H9 (cell line): ENCODE data around the gene ZDHHC24. TPM values are rescaled to one million over a fixed set of nuclear protein-coding genes. Genes with fewer than 3 reads are reported as not detected.

ENCODE experiments used
- DNase-seq: peaks from one replicate; pipeline ENCODE4 v3.0.0-alpha.2; 2017
- H2AFZ ChIP-seq: one replicate; pipeline ENCODE4 v1.6.1; 2013; ENCODE audit warnings: mild to moderate bottlenecking, low read length, control low read depth, moderate library complexity
- H2AK5ac ChIP-seq: 2 replicates; pipeline ENCODE4 v1.6.1; 2013; ENCODE audit warnings: low read length, control low read depth, mixed read lengths; ENCODE audit not compliant: insufficient read length
- H2BK120ac ChIP-seq: one replicate; pipeline ENCODE4 v1.6.1; 2013; ENCODE audit warnings: low read depth, mild to moderate bottlenecking, low read length, control low read depth, inconsistent platforms; ENCODE audit not compliant: poor library complexity, severe bottlenecking
- H2BK12ac ChIP-seq: 2 replicates; pipeline ENCODE4 v1.6.1; 2013; ENCODE audit warnings: low read length, control low read depth, mixed read lengths, low read depth; ENCODE audit not compliant: insufficient read length
- H2BK15ac ChIP-seq: 2 replicates; pipeline ENCODE4 v1.6.1; 2013; ENCODE audit warnings: low read depth, low read length, control low read depth
- H2BK20ac ChIP-seq: one replicate; pipeline ENCODE4 v1.6.1; 2013; ENCODE audit warnings: low read depth, mild to moderate bottlenecking, low read length, control low read depth, inconsistent platforms; ENCODE audit not compliant: poor library complexity, severe bottlenecking
- H2BK5ac ChIP-seq: 2 replicates; pipeline ENCODE4 v1.6.1; 2013; ENCODE audit warnings: low read length, control low read depth, mixed read lengths; ENCODE audit not compliant: insufficient read length
- H3K14ac ChIP-seq: 2 replicates; pipeline ENCODE4 v1.6.1; 2013; ENCODE audit warnings: low read length, control low read depth; ENCODE audit not compliant: insufficient read depth
- H3K18ac ChIP-seq: 2 replicates; pipeline ENCODE4 v1.6.1; 2013; ENCODE audit warnings: low read depth, mild to moderate bottlenecking, mixed read lengths, low read length, control low read depth; ENCODE audit not compliant: insufficient read length
- H3K23ac ChIP-seq: 2 replicates; pipeline ENCODE4 v1.6.1; 2013; ENCODE audit warnings: low read length, control low read depth, mixed read lengths, low read depth; ENCODE audit not compliant: insufficient read length
- H3K23me2 ChIP-seq: 2 replicates; pipeline ENCODE4 v1.6.1; 2013; ENCODE audit warnings: low read depth, mild to moderate bottlenecking, mixed read lengths, low read length, control low read depth; ENCODE audit not compliant: insufficient read length, poor library complexity, severe bottlenecking
- H3K27ac ChIP-seq: 2 replicates; pipeline ENCODE4 v1.5.1; 2013; ENCODE audit warnings: low read length, control low read depth, mixed read lengths, low read depth; ENCODE audit not compliant: insufficient read length
- H3K27me3 ChIP-seq: 2 replicates; pipeline ENCODE4 v1.6.1; 2013; ENCODE audit warnings: low read length, control low read depth, inconsistent platforms; ENCODE audit not compliant: insufficient read depth
- H3K4ac ChIP-seq: 2 replicates; pipeline ENCODE4 v1.6.1; 2013; ENCODE audit warnings: low read depth, mild to moderate bottlenecking, control low read depth, inconsistent platforms, low read length, moderate library complexity
- H3K4me1 ChIP-seq: 2 replicates; pipeline ENCODE4 v1.6.1; 2013; ENCODE audit warnings: low read length, control low read depth, inconsistent platforms; ENCODE audit not compliant: insufficient read depth
- H3K4me2 ChIP-seq: 2 replicates; pipeline ENCODE4 v1.6.1; 2013; ENCODE audit warnings: low read length, control low read depth, mixed read lengths; ENCODE audit not compliant: insufficient read length, insufficient read depth
- H3K56ac ChIP-seq: 2 replicates; pipeline ENCODE4 v1.6.1; 2013; ENCODE audit warnings: low read depth, mild to moderate bottlenecking, mixed read lengths, low read length, control low read depth; ENCODE audit not compliant: insufficient read length
- H3K79me1 ChIP-seq: 2 replicates; pipeline ENCODE4 v1.6.1; 2013; ENCODE audit warnings: low read depth, mild to moderate bottlenecking, moderate library complexity, low read length, control low read depth, inconsistent platforms; ENCODE audit not compliant: insufficient read depth, poor library complexity, severe bottlenecking
- H3K79me2 ChIP-seq: 2 replicates; pipeline ENCODE4 v1.6.1; 2013; ENCODE audit warnings: low read length, control low read depth, inconsistent platforms; ENCODE audit not compliant: insufficient read depth
- H3K9ac ChIP-seq: 2 replicates; pipeline ENCODE4 v1.6.1; 2013; ENCODE audit warnings: low read length, control low read depth, mixed read lengths; ENCODE audit not compliant: insufficient read length; ENCODE audit errors: extremely low read depth
- H3K9me3 ChIP-seq: one replicate; pipeline ENCODE4 v1.6.1; 2013; ENCODE audit warnings: low read depth, low read length, inconsistent platforms; ENCODE audit not compliant: control insufficient read depth
- H3T11ph ChIP-seq: one replicate; pipeline ENCODE4 v1.6.1; 2013; ENCODE audit warnings: mild to moderate bottlenecking, low read length, control low read depth, inconsistent platforms
- H4K20me1 ChIP-seq: one replicate; pipeline ENCODE4 v1.6.1; 2013; ENCODE audit not compliant: control insufficient read depth, insufficient read length, insufficient read depth
- H4K5ac ChIP-seq: 2 replicates; pipeline ENCODE4 v1.6.1; 2013; ENCODE audit warnings: low read depth, mild to moderate bottlenecking, mixed read lengths, low read length, control low read depth; ENCODE audit not compliant: insufficient read length
- H4K8ac ChIP-seq: replicated peaks from 2 replicates; pipeline ENCODE4 v1.6.1; 2013; ENCODE audit warnings: low read length, control low read depth, mixed read lengths, low read depth; ENCODE audit not compliant: insufficient read length
- H4K91ac ChIP-seq: 2 replicates; pipeline ENCODE4 v1.6.1; 2013; ENCODE audit warnings: low read depth, mild to moderate bottlenecking, moderate library complexity, mixed read lengths, low read length, control low read depth; ENCODE audit not compliant: insufficient read length
- H3K27ac Mint-ChIP-seq, 3 experiments: 2 replicates in 2 of 3; 3 replicates in 1 of 3; pipeline ENCODE4 v1.8.0; 2020 to 2021; ENCODE audit warnings: mixed read lengths in 3 of 3, mild to moderate bottlenecking in 1 of 3, moderate library complexity in 1 of 3
- H3K27me3 Mint-ChIP-seq: 2 replicates; pipeline ENCODE4 v1.8.0; 2021; ENCODE audit warnings: low read depth, mild to moderate bottlenecking, moderate library complexity, mixed read lengths
- H3K36me3 Mint-ChIP-seq, 3 experiments: 2 replicates in 2 of 3; 3 replicates in 1 of 3; pipeline ENCODE4 v1.8.0; 2020 to 2021; ENCODE audit warnings: low read depth in 3 of 3, mixed read lengths in 3 of 3; ENCODE audit not compliant: insufficient read depth in 1 of 3
- H3K4me1 Mint-ChIP-seq, 2 experiments: 2 replicates each; pipeline ENCODE4 v1.8.0; 2020; ENCODE audit warnings: mixed read lengths in 2 of 2
- H3K4me3 Mint-ChIP-seq, 2 experiments: 2 replicates in 1 of 2; 3 replicates in 1 of 2; pipeline ENCODE4 v1.8.0; 2020 to 2021; ENCODE audit warnings: mild to moderate bottlenecking in 2 of 2, mixed read lengths in 2 of 2, moderate library complexity in 1 of 2
- H3K9me3 Mint-ChIP-seq, 2 experiments: 2 replicates in 1 of 2; 3 replicates in 1 of 2; pipeline ENCODE4 v1.8.0; 2020; ENCODE audit warnings: mild to moderate bottlenecking in 2 of 2, mixed read lengths in 2 of 2, moderate library complexity in 1 of 2
- WGBS: extraction: QIAGEN DNeasy Blood & Tissue Kit; methylation state at CpG from one replicate; pipeline ENCODE4 v1.1.7; 2013; ENCODE audit warnings: missing lambda C conversion rate, low lambda C conversion rate, mixed read lengths; ENCODE audit not compliant: insufficient read length; ENCODE audit errors: extremely low coverage; 5-methylcytosine and 5-hydroxymethylcytosine counted together
- total RNA-seq: library from RNA; stranded (reverse); gene quantifications from 2 replicates; pipeline ENCODE4 v1.2.1, GENCODE V29; 2021
- TF ChIP-seq, protein P1 (sequence below): fragments of 200-600 bp; sonication (generic); conservative IDR thresholded peaks from 3 replicates; pipeline ENCODE4 v1.8.0; 2021; ENCODE audit warnings: antibody characterized with exemption, mild to moderate bottlenecking

ZDHHC24 gene
- total RNA-seq, 1 experiment from 2014 or later = 8.9 TPM

DNA sequence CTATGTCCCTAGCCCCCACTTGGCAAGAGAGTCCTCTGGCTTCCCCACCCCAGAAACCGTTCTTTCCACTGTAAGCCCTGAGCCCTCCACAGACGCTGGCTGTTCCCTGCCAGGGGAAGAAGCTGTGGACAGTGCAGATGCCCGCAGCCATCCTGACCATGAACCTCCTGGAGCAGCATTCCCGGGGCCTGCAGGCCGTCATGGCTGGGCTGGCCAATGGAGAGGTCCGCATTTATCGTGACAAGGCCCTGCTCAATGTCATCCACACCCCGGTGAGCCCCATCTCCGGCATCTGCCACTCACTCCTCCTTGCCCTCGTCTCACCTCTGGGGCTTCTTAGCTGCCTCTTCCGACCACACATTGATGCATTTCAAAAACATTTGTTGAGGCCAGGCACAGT lies 22.2 kb downstream of the ZDHHC24 start:
- Histone ChIP-seq H3K4me2 (no peak overlapping the region), H4K20me1 (no peaks in the 10 kb centered on the region), H3K18ac (no peak overlapping the region), H3K56ac (no peak overlapping the region), H3K23ac (no peak overlapping the region), H3K14ac (no peak overlapping the region), H4K91ac (no peak overlapping the region), H2BK5ac (no peak overlapping the region), H4K8ac (no peak overlapping the region), H4K5ac (no peak overlapping the region), H3K9ac (no peak overlapping the region), H2BK15ac (no peak overlapping the region), H3K27me3 (no peaks in the 10 kb centered on the region), H3K79me2 (no peaks in the 10 kb centered on the region), H3K4ac (no peak overlapping the region), H2AFZ (no peak overlapping the region), H2BK120ac (no peak overlapping the region), H2BK12ac (no peak overlapping the region), H3K23me2 (no peaks in the 10 kb centered on the region), H2AK5ac (no peak overlapping the region), H3K9me3 (no peaks in the 10 kb centered on the region), H3T11ph (no peak overlapping the region), H3K27ac (no peak overlapping the region), H3K79me1 (no peaks in the 10 kb centered on the region), H2BK20ac (no peak overlapping the region), H3K4me1 (no peaks in the 10 kb centered on the region)
- no peak overlapping the region; a peak in 1 of 7 replicates for H3K27ac Mint-ChIP-seq
- DNase-seq = no peak
- H3K9me3 Mint-ChIP-seq = no peaks in the 10 kb centered on the region
- WGBS = no CpG with 5 or more reads among the region's 11 CpGs
- H3K27me3 Mint-ChIP-seq = no peaks in the 10 kb centered on the region
- H3K4me1 Mint-ChIP-seq = no peaks in the 10 kb centered on the region
- peaks cover 7 to 43% (median 36%) of the 10 kb centered on the region in 3 experiments; a peak in 5 of 7 replicates for H3K36me3 Mint-ChIP-seq
- TF ChIP-seq, protein P1, sequence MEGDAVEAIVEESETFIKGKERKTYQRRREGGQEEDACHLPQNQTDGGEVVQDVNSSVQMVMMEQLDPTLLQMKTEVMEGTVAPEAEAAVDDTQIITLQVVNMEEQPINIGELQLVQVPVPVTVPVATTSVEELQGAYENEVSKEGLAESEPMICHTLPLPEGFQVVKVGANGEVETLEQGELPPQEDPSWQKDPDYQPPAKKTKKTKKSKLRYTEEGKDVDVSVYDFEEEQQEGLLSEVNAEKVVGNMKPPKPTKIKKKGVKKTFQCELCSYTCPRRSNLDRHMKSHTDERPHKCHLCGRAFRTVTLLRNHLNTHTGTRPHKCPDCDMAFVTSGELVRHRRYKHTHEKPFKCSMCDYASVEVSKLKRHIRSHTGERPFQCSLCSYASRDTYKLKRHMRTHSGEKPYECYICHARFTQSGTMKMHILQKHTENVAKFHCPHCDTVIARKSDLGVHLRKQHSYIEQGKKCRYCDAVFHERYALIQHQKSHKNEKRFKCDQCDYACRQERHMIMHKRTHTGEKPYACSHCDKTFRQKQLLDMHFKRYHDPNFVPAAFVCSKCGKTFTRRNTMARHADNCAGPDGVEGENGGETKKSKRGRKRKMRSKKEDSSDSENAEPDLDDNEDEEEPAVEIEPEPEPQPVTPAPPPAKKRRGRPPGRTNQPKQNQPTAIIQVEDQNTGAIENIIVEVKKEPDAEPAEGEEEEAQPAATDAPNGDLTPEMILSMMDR = no peak
- H3K4me3 Mint-ChIP-seq = no peak overlapping the region
